SK-N-SH treated with all-trans-retinoic acid at 6 μM for 48 hours (cell line): Measurements from ENCODE around the gene RUFY4.

Experiments
- ATAC-seq: fragments of 200-7000 bp; cut with Tn5 transposase; 3 replicates; pipeline ENCODE4 v1.9.1; 2020; ENCODE audit warnings: mild to moderate bottlenecking, moderate library complexity
- ARNTL ChIP-seq: fragments of 450-650 bp; formaldehyde crosslinking; IDR thresholded peaks from 2 replicates; pipeline ENCODE4 v1.5.0; 2020; ENCODE audit warnings: low read depth, mild to moderate bottlenecking, moderate library complexity, borderline replicate concordance
- BACH2 ChIP-seq: fragments of 250-450 bp; sonication (Bioruptor Pico); IDR thresholded peaks from 2 replicates; pipeline ENCODE4 v1.9.0; 2021; ENCODE audit warnings: mild to moderate bottlenecking, borderline replicate concordance
- CREB5 ChIP-seq: fragments of 250-450 bp; sonication (Bioruptor Pico); IDR thresholded peaks from 2 replicates; pipeline ENCODE4 v1.5.1; 2020; ENCODE audit warnings: low read depth, mild to moderate bottlenecking, moderate library complexity
- CSDC2 ChIP-seq: fragments of 250-450 bp; sonication (Bioruptor Pico); IDR thresholded peaks from 2 replicates; pipeline ENCODE4 v1.5.0; 2020; ENCODE audit warnings: mild to moderate bottlenecking, moderate library complexity
- CSRNP3 ChIP-seq: fragments of 250-450 bp; sonication (Bioruptor Pico); IDR thresholded peaks from 2 replicates; pipeline ENCODE4 v1.5.1; 2021; ENCODE audit warnings: mild to moderate bottlenecking, moderate library complexity
- ESRRG ChIP-seq: fragments of 250-450 bp; sonication (Bioruptor Pico); IDR thresholded peaks from 2 replicates; pipeline ENCODE4 v1.6.1; 2021; ENCODE audit warnings: mild to moderate bottlenecking
- GLIS3 ChIP-seq: fragments of 250-450 bp; sonication (Bioruptor Pico); IDR thresholded peaks from 2 replicates; pipeline ENCODE4 v1.5.0; 2020; ENCODE audit warnings: mild to moderate bottlenecking, moderate library complexity
- OSR1 ChIP-seq: fragments of 250-450 bp; sonication (Bioruptor Pico); IDR thresholded peaks from 2 replicates; pipeline ENCODE4 v1.8.0; 2022; ENCODE audit warnings: moderate library complexity, mild to moderate bottlenecking, inconsistent platforms
- PATZ1 ChIP-seq: fragments of 250-450 bp; sonication (Bioruptor Pico); IDR thresholded peaks from 2 replicates; pipeline ENCODE4 v1.8.0; 2020; ENCODE audit warnings: mild to moderate bottlenecking, moderate library complexity, borderline replicate concordance
- POU6F1 ChIP-seq: fragments of 250-450 bp; sonication (Bioruptor Pico); IDR thresholded peaks from 2 replicates; pipeline ENCODE4 v1.8.0; 2021; ENCODE audit warnings: low read depth, mild to moderate bottlenecking, moderate library complexity, borderline replicate concordance
- PPARA ChIP-seq: fragments of 250-450 bp; sonication (Bioruptor Pico); IDR thresholded peaks from 2 replicates; pipeline ENCODE4 v1.5.0; 2020; ENCODE audit warnings: mild to moderate bottlenecking, borderline replicate concordance
- RARB ChIP-seq: fragments of 250-450 bp; sonication (Bioruptor Pico); IDR thresholded peaks from 2 replicates; pipeline ENCODE4 v1.8.0; 2021; ENCODE audit warnings: mild to moderate bottlenecking, moderate library complexity
- SNAI2 ChIP-seq: fragments of 250-450 bp; sonication (Bioruptor Pico); IDR thresholded peaks from 2 replicates; pipeline ENCODE4 v1.5.0; 2020; ENCODE audit warnings: mild to moderate bottlenecking, moderate library complexity
- TCF4 ChIP-seq: fragments of 250-450 bp; sonication (Bioruptor Pico); IDR thresholded peaks from 2 replicates; pipeline ENCODE4 v1.8.0; 2021; ENCODE audit warnings: mild to moderate bottlenecking, moderate library complexity, borderline replicate concordance
- TOX ChIP-seq: fragments of 250-450 bp; sonication (Bioruptor Pico); IDR thresholded peaks from 2 replicates; pipeline ENCODE4 v1.8.0; 2021; ENCODE audit warnings: mild to moderate bottlenecking, moderate library complexity, borderline replicate concordance
- ZC3H10 ChIP-seq: fragments of 250-450 bp; sonication (Bioruptor Pico); IDR thresholded peaks from 2 replicates; pipeline ENCODE4 v1.5.1; 2021; ENCODE audit warnings: mild to moderate bottlenecking, moderate library complexity
- ZFP3 ChIP-seq: fragments of 250-450 bp; sonication (Bioruptor Pico); IDR thresholded peaks from 2 replicates; pipeline ENCODE4 v1.5.0; 2020; ENCODE audit warnings: mild to moderate bottlenecking, moderate library complexity
- ZFP30 ChIP-seq: fragments of 450-650 bp; formaldehyde crosslinking; IDR thresholded peaks from 2 replicates; pipeline ENCODE4 v1.5.0; 2022; ENCODE audit warnings: mild to moderate bottlenecking, moderate library complexity
- ZNF565 ChIP-seq: fragments of 450-650 bp; formaldehyde crosslinking; conservative IDR thresholded peaks from 2 replicates; pipeline ENCODE4 v1.5.0; 2020; ENCODE audit warnings: low read depth, mild to moderate bottlenecking, moderate library complexity
- ZNF70 ChIP-seq: fragments of 450-650 bp; formaldehyde crosslinking; IDR thresholded peaks from 2 replicates; pipeline ENCODE4 v1.5.0; 2020; ENCODE audit warnings: mild to moderate bottlenecking, moderate library complexity
- ZNF8 ChIP-seq: fragments of 450-650 bp; formaldehyde crosslinking; IDR thresholded peaks from 2 replicates; pipeline ENCODE4 v1.5.0; 2020; ENCODE audit warnings: mild to moderate bottlenecking, moderate library complexity

The RUFY4 gene

GRCh38 chr2:218077464-218078216 lies 8.6 kb downstream of the RUFY4 start:
- ATAC-seq = no peak
- TF ChIP-seq ZFP3 (CRISPR knock-in tag) (no peak), ESRRG (CRISPR knock-in tag) (no peak), PPARA (CRISPR knock-in tag) (no peak), ZNF565 (CRISPR knock-in tag) (no peak), ZFP30 (CRISPR knock-in tag) (no peak), SNAI2 (CRISPR knock-in tag) (no peak), BACH2 (CRISPR knock-in tag) (no peak), CREB5 (CRISPR knock-in tag) (no peak), CSDC2 (CRISPR knock-in tag) (no peak), RARB (CRISPR knock-in tag) (no peak), CSRNP3 (no peak), ZNF8 (CRISPR knock-in tag) (no peak), TCF4 (CRISPR knock-in tag) (no peak), ARNTL (CRISPR knock-in tag) (no peak), OSR1 (no peak)

- no peak for ATAC-seq
- TF ChIP-seq ESRRG (CRISPR knock-in tag) (no peak), ZFP30 (CRISPR knock-in tag) (no peak), TCF4 (CRISPR knock-in tag) (no peak), ZNF8 (CRISPR knock-in tag) (no peak), ZC3H10 (CRISPR knock-in tag) (no peak), ZNF70 (no peak), TOX (CRISPR knock-in tag) (no peak), ARNTL (CRISPR knock-in tag) (no peak), BACH2 (CRISPR knock-in tag) (no peak), PATZ1 (no peak), GLIS3 (CRISPR knock-in tag) (no peak), ZNF565 (CRISPR knock-in tag) (no peak)
Measured at GRCh38 chr2:218079943-218080913, 11.2 kb downstream of the RUFY4 start.

GRCh38 chr2:218081063-218081462 lies 12.0 kb downstream of the RUFY4 start:
- TF ChIP-seq POU6F1 (CRISPR knock-in tag) (no peak), TCF4 (CRISPR knock-in tag) (no peak), ARNTL (CRISPR knock-in tag) (no peak)
- ATAC-seq = no peak
